AG04450 (cell line): ENCODE measurements around the gene ANXA6. TPM values are rescaled to one million over a fixed set of nuclear protein-coding genes. Genes with fewer than 3 reads are reported as not detected.

Experiments
- CTCF ChIA-PET: fragments of 300-600, 350-600 bp; formaldehyde crosslinking; extraction: SDS; loops from one replicate; lab custom pipeline; 2022; ENCODE audit warnings: antibody characterized with exemption, inconsistent platforms; lab: Charles Lee
- POLR2A ChIA-PET: fragments of 350-600 bp; formaldehyde crosslinking; extraction: SDS; loops from one replicate; lab custom pipeline; 2021; ENCODE audit warnings: antibody characterized with exemption, inconsistent platforms; lab: Yijun Ruan, JAX
- DNase-seq: peaks from one replicate; pipeline ENCODE4 v3.0.0-alpha.2; 2011; ENCODE audit warnings: low read depth, low spot score
- H3K27ac ChIP-seq: one replicate; pipeline ENCODE4 v1.5.1; 2012; ENCODE audit warnings: low read depth, low read length, control low read depth
- H3K27me3 ChIP-seq: one replicate; pipeline ENCODE4 v1.6.0; 2012; ENCODE audit warnings: low read length; ENCODE audit not compliant: control insufficient read depth, insufficient read depth
- H3K4me3 ChIP-seq: 2 replicates; pipeline ENCODE4 v1.5.1; 2011; ENCODE audit warnings: mild to moderate bottlenecking, low read depth, low read length, control low read depth
- H3K9me3 ChIP-seq: 2 replicates; pipeline ENCODE4 v1.5.1; 2012; ENCODE audit warnings: low read length; ENCODE audit not compliant: control insufficient read depth, insufficient read depth
- polyA plus RNA-seq: library from polyadenylated mRNA; depleted of rRNA; stranded (reverse); fragments of >200 nt; gene quantifications from 2 replicates; pipeline ENCODE4 v1.2.3, GENCODE V29; 2011; rRNA removed
- TF ChIP-seq, protein P1 (sequence below): IDR thresholded peaks from 2 replicates; pipeline ENCODE4 v1.5.1; 2011; ENCODE audit warnings: low read depth, low read length, control low read depth, inconsistent platforms

The ANXA6 gene
- polyA plus RNA-seq, 1 experiment: 502 TPM

- ChIA-PET CTCF (interaction anchor here (0.7 to 13.1 kb wide), 17 partner anchors 9 to 598 kb away, joined by 3 to 526 read pairs (median 16); partner anchors contain the start of gene TNIP1), POLR2A (interaction anchor here (1.5 kb wide), 1 partner anchor 63 kb away, joined by 4 read pairs; no protein-coding TSS in a partner anchor)
- TF ChIP-seq, protein P1, sequence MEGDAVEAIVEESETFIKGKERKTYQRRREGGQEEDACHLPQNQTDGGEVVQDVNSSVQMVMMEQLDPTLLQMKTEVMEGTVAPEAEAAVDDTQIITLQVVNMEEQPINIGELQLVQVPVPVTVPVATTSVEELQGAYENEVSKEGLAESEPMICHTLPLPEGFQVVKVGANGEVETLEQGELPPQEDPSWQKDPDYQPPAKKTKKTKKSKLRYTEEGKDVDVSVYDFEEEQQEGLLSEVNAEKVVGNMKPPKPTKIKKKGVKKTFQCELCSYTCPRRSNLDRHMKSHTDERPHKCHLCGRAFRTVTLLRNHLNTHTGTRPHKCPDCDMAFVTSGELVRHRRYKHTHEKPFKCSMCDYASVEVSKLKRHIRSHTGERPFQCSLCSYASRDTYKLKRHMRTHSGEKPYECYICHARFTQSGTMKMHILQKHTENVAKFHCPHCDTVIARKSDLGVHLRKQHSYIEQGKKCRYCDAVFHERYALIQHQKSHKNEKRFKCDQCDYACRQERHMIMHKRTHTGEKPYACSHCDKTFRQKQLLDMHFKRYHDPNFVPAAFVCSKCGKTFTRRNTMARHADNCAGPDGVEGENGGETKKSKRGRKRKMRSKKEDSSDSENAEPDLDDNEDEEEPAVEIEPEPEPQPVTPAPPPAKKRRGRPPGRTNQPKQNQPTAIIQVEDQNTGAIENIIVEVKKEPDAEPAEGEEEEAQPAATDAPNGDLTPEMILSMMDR: no peak
- no peak for DNase-seq
- Histone ChIP-seq H3K27ac (no peak overlapping the region), H3K4me3 (no peak overlapping the region), H3K27me3 (no peaks in the 10 kb centered on the region), H3K9me3 (no peaks in the 10 kb centered on the region; the same call in 1 of the 2 replicates)
Observed at GRCh38 chr5:151052836-151053235, 104.7 kb downstream of the ANXA6 start.

DNA sequence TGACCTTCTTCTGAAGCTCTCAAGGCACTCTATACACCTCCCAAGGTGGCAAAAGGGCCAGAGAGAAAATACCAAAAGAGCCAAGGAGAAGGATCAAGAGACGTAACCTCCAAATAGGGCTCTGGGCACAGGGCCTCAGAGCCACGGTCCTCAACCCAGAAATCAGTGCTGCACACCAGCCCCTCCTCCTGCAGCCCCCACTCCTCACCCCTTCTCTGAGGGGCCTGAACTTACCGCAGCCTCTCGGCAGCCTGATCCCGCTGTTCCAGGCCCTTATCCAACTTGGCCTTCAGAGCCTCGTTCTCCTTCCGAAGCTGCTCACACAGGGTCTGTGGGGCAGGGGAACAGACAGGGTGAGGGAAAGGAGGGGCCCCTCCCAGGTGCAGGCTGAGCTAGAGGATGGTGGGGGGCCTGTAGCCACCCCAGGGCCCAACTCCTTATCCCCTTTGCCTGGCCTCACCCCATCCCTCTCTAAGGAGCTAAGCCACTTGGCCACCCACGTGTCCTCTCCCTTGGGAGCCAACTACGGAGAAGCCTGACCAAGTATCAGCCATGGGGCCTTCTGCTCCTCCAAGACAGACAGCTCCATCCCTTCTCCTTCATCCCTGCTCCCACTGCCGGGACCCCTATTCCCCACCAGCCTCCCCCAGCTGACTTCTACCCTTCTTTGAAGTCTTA is 105.5 kb downstream of the ANXA6 start:
- ChIA-PET CTCF (interaction anchor here (0.6 to 13.1 kb wide), 43 partner anchors 8 to 595 kb away, joined by 3 to 526 read pairs (median 5); partner anchors contain the start of genes ANXA6 and TNIP1), POLR2A (interaction anchor here (1.5 kb wide), 1 partner anchor 63 kb away, joined by 4 read pairs; no protein-coding TSS in a partner anchor)
- no peak for DNase-seq
- Histone ChIP-seq H3K9me3 (no peaks in the 10 kb centered on the region; the same call in 1 of the 2 replicates), H3K27me3 (no peaks in the 10 kb centered on the region), H3K27ac (no peak overlapping the region), H3K4me3 (no peak overlapping the region)
- TF ChIP-seq, protein P1: no peak

GRCh38 chr5:151051066-151051930 is 106.3 kb downstream of the ANXA6 start:
- CTCF ChIA-PET: interaction anchor here (0.6 to 13.1 kb wide), 44 partner anchors 7 to 472 kb away, joined by 3 to 526 read pairs (median 5); partner anchors contain the start of genes ANXA6 and TNIP1
- Histone ChIP-seq H3K9me3 (no peaks in the 10 kb centered on the region), H3K27ac (no peak overlapping the region), H3K4me3 (no peak overlapping the region), H3K27me3 (no peaks in the 10 kb centered on the region)
- POLR2A ChIA-PET: interaction anchor here (1.5 kb wide), 1 partner anchor 64 kb away, joined by 4 read pairs; no protein-coding TSS in a partner anchor
- TF ChIP-seq, protein P1: peak; percentile 95
- peak; percentile 43 for DNase-seq

Other genes starting within 250 kb of the ANXA6 start
- gene GPX3, start 137.2 kb downstream of the ANXA6 start, polyA plus RNA-seq: 3.7 TPM in 2 replicates
- 42.6 and 49.2 TPM in 2 replicates for gene TNIP1, start 76.7 kb downstream of the ANXA6 start, polyA plus RNA-seq
- 1.9 TPM in 2 replicates for gene CCDC69, start 66.3 kb upstream of the ANXA6 start, polyA plus RNA-seq
- 18.4 and 20.9 TPM in 2 replicates for gene GM2A, start 95.4 kb upstream of the ANXA6 start, polyA plus RNA-seq
- gene SLC36A3, start 146.0 kb upstream of the ANXA6 start, polyA plus RNA-seq: not detected in 2 replicates
- not detected in 2 replicates for gene SLC36A2, start 189.8 kb upstream of the ANXA6 start, polyA plus RNA-seq